Activated CD4-positive, alpha-beta memory T cell treated with anti-CD3 and anti-CD28 coated beads, Interleukin-2, amount 10 ng/mL, durations not matched to agents 7 days and 5 days (primary cell): ENCODE data around the gene TOR3A. TPM values are rescaled to one million over a fixed set of nuclear protein-coding genes. Genes with fewer than 3 reads are reported as not detected.

Experiments used
- CTCF ChIA-PET: fragments of 350-600 bp; sonication (Branson Sonifier 250); formaldehyde crosslinking; loops from one replicate; lab custom pipeline; 2021; ENCODE audit warnings: antibody characterized with exemption, inconsistent platforms; lab: Charles Lee
- POLR2A ChIA-PET: fragments of 350-600 bp; sonication (Branson Sonifier 250); formaldehyde crosslinking; loops from one replicate; lab custom pipeline; 2021; ENCODE audit warnings: antibody characterized with exemption; lab: Charles Lee
- DNase-seq: peaks from one replicate; pipeline ENCODE4 v3.0.0-alpha.2; 2020
- H3K27ac Mint-ChIP-seq: one replicate; pipeline ENCODE4 v1.8.0; 2021; ENCODE audit warnings: mild to moderate bottlenecking, mixed read lengths
- H3K27me3 Mint-ChIP-seq: one replicate; pipeline ENCODE4 v1.8.0; 2021; ENCODE audit warnings: mixed read lengths
- H3K36me3 Mint-ChIP-seq: one replicate; pipeline ENCODE4 v1.8.0; 2021; ENCODE audit warnings: low read depth, mixed read lengths
- H3K4me1 Mint-ChIP-seq: one replicate; pipeline ENCODE4 v1.8.0; 2021; ENCODE audit warnings: mixed read lengths
- H3K4me3 Mint-ChIP-seq: one replicate; pipeline ENCODE4 v1.8.0; 2021; ENCODE audit warnings: mild to moderate bottlenecking, mixed read lengths
- H3K9me3 Mint-ChIP-seq: one replicate; pipeline ENCODE4 v1.8.0; 2021; ENCODE audit warnings: mixed read lengths
- total RNA-seq, 2 experiments: library from RNA; stranded (reverse); gene quantifications; one replicate each; pipeline ENCODE4 v1.2.3, GENCODE V29; 2021

Gene TOR3A
- total RNA-seq, 2 experiments from 2014 or later, result 47.1 to 51.5 TPM

- no peaks in the 10 kb centered on the region for H3K27me3 Mint-ChIP-seq
- ChIA-PET CTCF (interaction anchor here (1.6 to 1.7 kb wide), 2 partner anchors 13 to 22 kb away, joined by 3 to 4 read pairs; no protein-coding TSS in a partner anchor), POLR2A (no interaction called here)
- DNase-seq, result no peak
- H3K36me3 Mint-ChIP-seq, result peaks cover 23% of the 10 kb centered on the region
- no peak overlapping the region for H3K4me3 Mint-ChIP-seq
- H3K9me3 Mint-ChIP-seq, result no peaks in the 10 kb centered on the region
- H3K27ac Mint-ChIP-seq, result no peak overlapping the region
- H3K4me1 Mint-ChIP-seq, result no peaks in the 10 kb centered on the region
These were observed 18.0 kb downstream of the TOR3A start for GRCh38 chr1:179099891-179100290.

GRCh38 chr1:179101566-179101965, 19.7 kb downstream of the TOR3A start:
- no peaks in the 10 kb centered on the region for H3K27me3 Mint-ChIP-seq
- ChIA-PET POLR2A (no interaction called here), CTCF (interaction anchor here (0.9 to 1.7 kb wide), 2 partner anchors 20 to 22 kb away, joined by 3 to 4 read pairs; no protein-coding TSS in a partner anchor)
- H3K9me3 Mint-ChIP-seq, result no peaks in the 10 kb centered on the region
- no peak for DNase-seq
- H3K4me1 Mint-ChIP-seq, result no peaks in the 10 kb centered on the region
- no peak overlapping the region for H3K4me3 Mint-ChIP-seq
- no peak overlapping the region for H3K27ac Mint-ChIP-seq
- peaks cover 9% of the 10 kb centered on the region for H3K36me3 Mint-ChIP-seq

- CTCF ChIA-PET, result no interaction called here
- peaks cover 2% of the 10 kb centered on the region for H3K36me3 Mint-ChIP-seq
- POLR2A ChIA-PET, result no interaction called here
- no peak overlapping the region for H3K27ac Mint-ChIP-seq
- H3K27me3 Mint-ChIP-seq, result no peaks in the 10 kb centered on the region
- no peak for DNase-seq
- H3K9me3 Mint-ChIP-seq, result no peaks in the 10 kb centered on the region
- H3K4me1 Mint-ChIP-seq, result no peaks in the 10 kb centered on the region
- H3K4me3 Mint-ChIP-seq, result no peak overlapping the region
These were observed 22.1 kb downstream of the TOR3A start for GRCh38 chr1:179103999-179104398.

GRCh38 chr1:179104611-179105250, 22.9 kb downstream of the TOR3A start:
- no peaks in the 10 kb centered on the region for H3K4me1 Mint-ChIP-seq
- H3K27ac Mint-ChIP-seq, result no peak overlapping the region
- DNase-seq, result no peak
- ChIA-PET POLR2A (no interaction called here), CTCF (interaction anchor here (0.7 to 2.0 kb wide), 3 partner anchors 15 to 265 kb away, joined by 3 to 10 read pairs (median 3); no protein-coding TSS in a partner anchor)
- peaks cover 5% of the 10 kb centered on the region for H3K36me3 Mint-ChIP-seq
- H3K27me3 Mint-ChIP-seq, result no peaks in the 10 kb centered on the region
- H3K9me3 Mint-ChIP-seq, result no peaks in the 10 kb centered on the region
- H3K4me3 Mint-ChIP-seq, result no peak overlapping the region

- Mint-ChIP-seq H3K9me3 (no peaks in the 10 kb centered on the region), H3K4me3 (no peak overlapping the region), H3K27me3 (no peaks in the 10 kb centered on the region), H3K4me1 (no peaks in the 10 kb centered on the region), H3K27ac (no peak overlapping the region), H3K36me3 (peaks cover 9% of the 10 kb centered on the region)
- POLR2A ChIA-PET, result no interaction called here
- DNase-seq, result no peak
- CTCF ChIA-PET, result interaction anchor here (0.6 to 2.0 kb wide), 6 partner anchors 12 to 264 kb away, joined by 3 to 10 read pairs (median 3); no protein-coding TSS in a partner anchor
These were observed 23.5 kb downstream of the TOR3A start for GRCh38 chr1:179105393-179105792.

- CTCF ChIA-PET, result interaction anchor here (1.2 kb wide), 1 partner anchor 13 kb away, joined by 5 read pairs; no protein-coding TSS in a partner anchor
- no peaks in the 10 kb centered on the region for H3K9me3 Mint-ChIP-seq
- POLR2A ChIA-PET, result no interaction called here
These were observed 26.1 kb downstream of the TOR3A start for GRCh38 chr1:179107706-179108629.

GRCh38 chr1:179108644-179109043, 26.8 kb downstream of the TOR3A start:
- CTCF ChIA-PET, result no interaction called here
- H3K36me3 Mint-ChIP-seq, result peaks cover 9% of the 10 kb centered on the region
- POLR2A ChIA-PET, result no interaction called here

More at GRCh38 chr1:179107706-179108629, 26.1 kb downstream of the TOR3A start:
- Mint-ChIP-seq H3K27ac (no peak overlapping the region), H3K36me3 (peaks cover 9% of the 10 kb centered on the region), H3K4me1 (no peaks in the 10 kb centered on the region), H3K27me3 (no peaks in the 10 kb centered on the region), H3K4me3 (no peak overlapping the region)
- no peak for DNase-seq

GRCh38 chr1:179115181-179115580, 33.3 kb downstream of the TOR3A start:
- ChIA-PET CTCF (no interaction called here), POLR2A (no interaction called here)
- peaks cover 3% of the 10 kb centered on the region for H3K4me1 Mint-ChIP-seq
- H3K27me3 Mint-ChIP-seq, result no peaks in the 10 kb centered on the region
- H3K9me3 Mint-ChIP-seq, result no peaks in the 10 kb centered on the region
- H3K27ac Mint-ChIP-seq, result no peak overlapping the region
- H3K4me3 Mint-ChIP-seq, result no peak overlapping the region
- peaks cover 10% of the 10 kb centered on the region for H3K36me3 Mint-ChIP-seq
- no peak for DNase-seq

More at GRCh38 chr1:179108644-179109043, 26.8 kb downstream of the TOR3A start:
- DNase-seq, result no peak
- H3K27me3 Mint-ChIP-seq, result no peaks in the 10 kb centered on the region
- no peaks in the 10 kb centered on the region for H3K9me3 Mint-ChIP-seq
- no peak overlapping the region for H3K4me3 Mint-ChIP-seq
- no peaks in the 10 kb centered on the region for H3K4me1 Mint-ChIP-seq
- no peak overlapping the region for H3K27ac Mint-ChIP-seq

- Mint-ChIP-seq H3K27ac (no peak overlapping the region), H3K9me3 (no peaks in the 10 kb centered on the region), H3K36me3 (peaks cover 10% of the 10 kb centered on the region), H3K4me3 (no peak overlapping the region), H3K27me3 (no peaks in the 10 kb centered on the region), H3K4me1 (peaks cover 8% of the 10 kb centered on the region)
- POLR2A ChIA-PET, result no interaction called here
- CTCF ChIA-PET, result interaction anchor here (0.7 to 3.3 kb wide), 4 partner anchors 12 to 250 kb away, joined by 3 to 57 read pairs (median 8); no protein-coding TSS in a partner anchor
- no peak for DNase-seq
These were observed 37.6 kb downstream of the TOR3A start for GRCh38 chr1:179119513-179119912.

- CTCF ChIA-PET, result interaction anchor here (0.6 to 3.3 kb wide), 22 partner anchors 9 to 694 kb away, joined by 3 to 57 read pairs (median 4); partner anchors contain the start of genes AXDND1 and SOAT1
- POLR2A ChIA-PET, result interaction anchor here (0.8 to 1.0 kb wide), 2 partner anchors 8 to 9 kb away, joined by 3 to 4 read pairs; no protein-coding TSS in a partner anchor
- Mint-ChIP-seq H3K36me3 (peaks cover 8% of the 10 kb centered on the region), H3K9me3 (no peaks in the 10 kb centered on the region), H3K4me3 (no peak overlapping the region), H3K27me3 (no peaks in the 10 kb centered on the region), H3K4me1 (peaks cover 8% of the 10 kb centered on the region), H3K27ac (no peak overlapping the region)
- DNase-seq, result no peak
These were observed 38.9 kb downstream of the TOR3A start for GRCh38 chr1:179120736-179121135.

GRCh38 chr1:179121159-179121938, 39.5 kb downstream of the TOR3A start:
- peaks cover 8% of the 10 kb centered on the region for H3K4me1 Mint-ChIP-seq
- ChIA-PET CTCF (interaction anchor here (0.7 to 3.3 kb wide), 23 partner anchors 8 to 693 kb away, joined by 3 to 57 read pairs (median 4); partner anchors contain the start of genes AXDND1 and SOAT1), POLR2A (interaction anchor here (0.8 to 1.1 kb wide), 4 partner anchors 8 to 245 kb away, joined by 3 to 4 read pairs (median 3); partner anchors contain the start of gene AXDND1)
- H3K36me3 Mint-ChIP-seq, result peaks cover 8% of the 10 kb centered on the region
- no peak overlapping the region for H3K27ac Mint-ChIP-seq
- H3K9me3 Mint-ChIP-seq, result no peaks in the 10 kb centered on the region
- no peak overlapping the region for H3K4me3 Mint-ChIP-seq
- H3K27me3 Mint-ChIP-seq, result no peaks in the 10 kb centered on the region
- DNase-seq, result peak; percentile 44

GRCh38 chr1:179124873-179125272, 43.0 kb downstream of the TOR3A start:
- ChIA-PET POLR2A (no interaction called here), CTCF (no interaction called here)
- Mint-ChIP-seq H3K27ac (no peak overlapping the region), H3K27me3 (no peaks in the 10 kb centered on the region), H3K4me1 (peaks cover 22% of the 10 kb centered on the region), H3K36me3 (no peaks in the 10 kb centered on the region), H3K9me3 (no peaks in the 10 kb centered on the region), H3K4me3 (no peak overlapping the region)
- DNase-seq, result no peak
